Measurements from ENCODE around the gene ENGASE.
"Not testable (repeated sequence)": the region's sequence is repeated elsewhere in the genome, so short reads cannot be mapped to it uniquely, and the experiment has no call there.

Gene ENGASE

GRCh38 chr17:79053251-79053925, 21.2 kb upstream of the ENGASE start:
- no peak for DNase-seq

- DNase-seq: no peak
Measured at GRCh38 chr17:79054200-79054960, 20.2 kb upstream of the ENGASE start.

GRCh38 chr17:79055197-79055596, 19.4 kb upstream of the ENGASE start:
- DNase-seq: no peak

GRCh38 chr17:79057737-79058385, 16.8 kb upstream of the ENGASE start:
- no peak for DNase-seq

GRCh38 chr17:79062691-79063090, 11.9 kb upstream of the ENGASE start:
- DNase-seq: no peak

- DNase-seq: no peak
Measured at GRCh38 chr17:79064026-79064425, 10.6 kb upstream of the ENGASE start.

- DNase-seq: peak; percentile 53
Measured at GRCh38 chr17:79065105-79065670, 9.4 kb upstream of the ENGASE start.

- no peak for DNase-seq
Measured at GRCh38 chr17:79066963-79067362, 7.7 kb upstream of the ENGASE start.

- no peak for DNase-seq
Measured at GRCh38 chr17:79070266-79070880, 4.3 kb upstream of the ENGASE start.

GRCh38 chr17:79071161-79071740, 3.4 kb upstream of the ENGASE start:
- DNase-seq: no peak

- DNase-seq: no peak
Measured at GRCh38 chr17:79072544-79072943, 2.1 kb upstream of the ENGASE start.

GRCh38 chr17:79073016-79073705, 1.5 kb upstream of the ENGASE start:
- no peak for DNase-seq

GRCh38 chr17:79073706-79074088, 927 bp upstream of the ENGASE start:
- DNase-seq: no peak

GRCh38 chr17:79074121-79074648, 439 bp upstream of the ENGASE start:
- not testable (repeated sequence) for DNase-seq

- no peak for DNase-seq
Measured at GRCh38 chr17:79075446-79075750, 774 bp downstream of the ENGASE start.

GRCh38 chr17:79075861-79076406, 1.3 kb downstream of the ENGASE start:
- DNase-seq: no peak

GRCh38 chr17:79077587-79077986, 3.0 kb downstream of the ENGASE start:
- DNase-seq: no peak

- DNase-seq: no peak
Measured at GRCh38 chr17:79078476-79079190, 4.0 kb downstream of the ENGASE start.

GRCh38 chr17:79079421-79080200, 5.0 kb downstream of the ENGASE start:
- no peak for DNase-seq

- DNase-seq: no peak
Measured at GRCh38 chr17:79080349-79080748, 5.7 kb downstream of the ENGASE start.

All from activated CD4-positive, CD25-positive, alpha-beta regulatory T cell treated with anti-CD3 and anti-CD28 coated beads, Interleukin-2, amount 50 U/mL, for 72 hours (primary cell).